HG02943 (cell line): ENCODE data around the gene LRRC28.

Experiments
- ATAC-seq: cut with Tn5 transposase; IDR thresholded peaks from one replicate; pipeline ENCODE4 v1.9.1; 2021; ENCODE audit warnings: mild to moderate bottlenecking, low read depth, moderate library complexity; ENCODE audit not compliant: unreplicated experiment

LRRC28 gene

DNA sequence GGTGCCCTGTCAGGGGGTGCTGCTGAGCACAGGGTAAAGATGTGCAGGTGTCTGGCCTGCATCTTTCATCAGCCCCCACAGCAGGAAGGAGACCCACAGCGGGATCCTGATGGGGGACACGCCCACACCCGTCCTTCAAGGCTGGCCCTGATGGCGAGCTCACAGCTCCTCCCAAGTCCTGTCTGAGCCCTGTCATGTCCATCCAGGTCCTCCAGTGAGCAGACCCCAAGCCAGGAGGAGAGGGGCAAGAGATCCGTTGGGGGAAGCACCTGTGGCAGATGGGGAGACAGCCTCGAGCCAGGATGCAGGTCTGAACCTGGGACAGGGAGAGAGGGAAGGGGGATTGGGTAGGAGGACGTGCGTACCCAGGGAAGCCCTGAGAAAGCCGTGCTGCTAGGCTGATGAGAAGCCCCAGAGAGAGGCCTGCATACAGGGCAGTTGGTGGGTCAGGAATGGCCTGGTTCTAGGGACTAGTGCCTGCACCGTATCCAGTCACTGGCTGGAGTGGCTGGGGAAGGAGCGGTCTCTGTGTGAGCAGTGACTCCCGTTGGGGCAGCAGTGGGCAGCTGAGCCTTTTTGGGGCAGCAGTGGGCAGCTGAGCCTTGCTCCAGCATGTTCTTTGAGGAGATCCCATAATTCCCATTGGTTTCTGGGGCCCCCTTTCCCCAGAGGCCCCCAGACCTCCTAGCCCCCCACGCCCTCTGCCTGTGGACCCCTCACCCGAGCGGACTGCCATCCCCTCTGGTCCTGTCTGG lies 181.2 kb downstream of the LRRC28 start:
- ATAC-seq = no peak

DNA sequence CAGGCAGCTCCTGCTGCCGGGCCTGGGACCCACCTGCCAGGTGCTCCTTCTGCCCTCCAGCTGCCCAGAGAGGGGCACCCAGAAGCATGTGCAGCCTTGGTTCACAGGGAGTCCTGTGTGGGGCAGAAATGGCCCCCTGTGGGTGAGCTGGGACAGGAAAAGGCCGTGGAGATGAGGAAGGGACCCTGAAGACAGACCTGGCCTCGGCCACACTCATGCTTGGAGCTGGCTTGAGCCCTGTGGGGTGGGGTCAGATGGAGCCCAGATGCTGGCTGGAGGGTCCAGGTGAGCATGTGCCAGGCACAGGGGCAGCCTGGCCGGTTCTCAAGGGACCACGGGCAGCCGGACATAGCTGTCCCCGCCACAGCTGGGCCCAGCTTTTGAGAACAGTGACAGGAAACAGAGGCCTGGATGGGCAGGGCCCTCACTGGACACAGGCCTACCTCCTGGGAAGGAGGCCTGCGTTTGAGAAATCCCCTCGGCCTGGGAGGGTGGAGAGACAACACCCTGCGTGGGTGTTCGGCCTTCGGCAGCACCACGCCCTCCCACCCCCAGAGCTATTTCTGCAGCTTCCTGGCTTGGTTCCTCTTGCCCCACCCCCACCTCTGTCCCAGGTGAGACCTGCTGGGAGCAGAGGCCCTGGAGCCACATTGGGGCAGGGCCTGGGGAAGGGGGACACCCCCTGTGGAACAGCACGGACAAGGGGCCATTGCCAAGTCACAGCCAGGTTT lies 181.9 kb downstream of the LRRC28 start:
- ATAC-seq = no peak

DNA sequence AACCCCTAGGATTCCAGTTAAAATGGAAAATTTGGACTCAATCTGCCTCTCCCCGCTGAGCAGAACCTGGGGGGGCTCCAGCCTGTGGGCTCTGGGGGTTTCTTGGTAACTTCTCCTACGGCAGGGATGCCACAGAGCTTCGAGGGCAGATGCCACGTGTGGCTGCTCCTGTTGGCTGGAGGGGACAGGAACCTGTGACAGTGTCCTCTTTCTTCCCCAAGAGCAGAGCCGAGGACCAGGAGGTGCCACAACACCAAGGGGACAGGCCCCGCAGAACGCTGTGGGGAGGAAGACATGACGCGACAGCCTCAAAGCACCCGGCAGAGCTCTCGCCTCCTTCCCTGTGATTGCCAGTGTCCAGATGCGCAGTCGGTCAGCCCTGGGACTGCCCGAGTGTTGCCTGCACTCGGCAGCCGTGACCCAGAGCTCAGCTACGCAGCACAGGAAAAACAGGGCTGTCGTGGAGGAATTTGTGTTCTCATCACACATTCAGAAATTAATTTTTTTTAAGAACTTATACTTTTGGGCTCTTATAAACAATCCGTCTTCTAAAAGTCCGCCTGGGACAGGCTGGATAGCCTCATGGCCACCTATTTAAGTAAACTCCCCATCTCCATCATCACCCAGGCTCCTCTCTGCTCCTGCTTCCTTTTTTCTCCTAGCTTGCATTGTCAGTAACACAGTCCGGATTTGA lies 182.6 kb downstream of the LRRC28 start:
- no peak for ATAC-seq

DNA sequence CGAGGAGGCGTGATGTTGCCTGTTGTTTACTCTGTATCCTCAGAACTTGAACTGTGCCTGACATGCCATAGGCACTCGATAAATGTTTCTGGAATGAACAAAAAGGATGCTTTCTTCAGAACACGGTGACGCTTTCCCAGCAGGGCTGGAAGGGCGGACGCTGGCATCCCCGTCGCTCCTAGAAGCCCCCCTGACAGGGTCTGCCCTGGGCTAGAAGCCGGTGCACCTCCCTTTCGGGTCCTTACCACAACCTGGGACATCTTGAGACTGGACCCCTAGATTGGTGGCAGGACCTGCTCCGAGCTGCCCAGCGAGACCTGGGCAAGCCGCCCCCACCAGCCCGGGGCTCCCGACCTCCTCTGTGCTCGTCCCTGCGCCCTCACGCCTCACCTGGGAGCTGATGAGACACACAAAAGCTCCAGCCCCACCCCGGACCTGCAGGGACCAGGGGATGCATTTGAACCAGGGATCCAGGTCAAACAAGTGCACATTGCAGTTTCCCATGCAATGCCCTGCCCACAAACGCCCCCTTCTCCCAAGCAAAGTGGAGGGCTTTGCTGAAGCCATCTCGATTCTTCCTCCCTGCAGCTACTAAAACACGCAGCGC lies 183.3 kb downstream of the LRRC28 start:
- ATAC-seq = no peak

DNA sequence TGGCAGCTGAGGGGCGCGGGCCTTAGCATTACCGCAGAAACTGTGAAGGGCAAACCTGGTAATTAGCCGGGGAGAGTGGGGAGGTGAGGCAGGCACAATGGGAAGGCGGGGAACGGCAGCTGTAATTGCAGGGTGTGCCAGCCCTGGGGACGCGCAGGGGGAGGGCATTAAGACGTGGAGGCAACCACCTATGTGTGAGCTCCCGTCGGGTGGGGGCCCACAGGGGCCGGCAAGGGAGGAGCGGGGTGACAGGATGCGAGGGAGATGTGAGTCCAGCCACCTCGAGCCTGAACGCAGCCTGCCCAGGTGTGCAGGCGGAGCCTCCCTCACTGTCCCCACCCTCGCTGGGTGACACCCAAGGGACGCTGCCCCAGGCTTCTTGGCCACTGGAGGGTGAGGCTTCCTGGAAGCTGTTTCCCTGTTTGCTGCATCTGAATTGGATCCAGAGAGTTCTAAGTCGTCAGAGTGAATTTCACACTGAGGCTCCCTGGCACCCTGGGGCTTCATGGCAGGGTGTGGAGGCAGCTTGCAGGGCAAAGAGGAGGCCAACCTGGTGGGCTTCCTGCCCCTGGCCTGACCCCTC lies 183.9 kb downstream of the LRRC28 start:
- no peak for ATAC-seq

DNA sequence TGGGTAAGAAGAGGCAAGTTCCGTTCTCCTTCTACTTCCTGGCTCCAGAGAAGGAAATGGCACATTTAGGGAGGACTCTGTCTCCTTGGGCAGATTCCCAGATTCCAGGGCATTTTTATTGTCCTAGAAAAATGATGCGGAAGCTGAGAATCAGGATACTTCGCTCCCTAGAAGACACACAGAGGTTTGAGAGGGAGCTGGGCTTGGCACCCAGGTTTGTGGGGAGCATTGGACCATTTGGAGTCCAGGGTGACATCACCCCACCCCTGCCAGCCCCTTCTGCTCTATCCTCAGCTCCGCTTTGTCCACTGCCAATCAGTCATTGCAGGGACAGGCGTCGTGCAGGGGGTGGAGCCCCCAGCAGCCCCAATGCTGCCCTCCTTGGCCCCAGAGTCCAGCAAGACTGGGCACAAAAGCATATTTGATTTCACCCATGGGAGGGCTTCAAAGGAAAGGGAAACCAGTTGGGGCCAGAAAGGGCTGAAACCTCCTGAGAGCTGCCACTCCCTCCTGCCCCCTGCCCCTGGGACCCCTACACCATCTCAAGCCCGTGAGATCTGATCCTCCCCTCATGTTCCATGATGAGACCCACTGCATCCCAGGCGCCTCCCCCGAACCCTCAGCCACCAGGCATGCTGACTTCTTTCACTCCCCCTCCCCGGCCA lies 184.7 kb downstream of the LRRC28 start:
- no peak for ATAC-seq

DNA sequence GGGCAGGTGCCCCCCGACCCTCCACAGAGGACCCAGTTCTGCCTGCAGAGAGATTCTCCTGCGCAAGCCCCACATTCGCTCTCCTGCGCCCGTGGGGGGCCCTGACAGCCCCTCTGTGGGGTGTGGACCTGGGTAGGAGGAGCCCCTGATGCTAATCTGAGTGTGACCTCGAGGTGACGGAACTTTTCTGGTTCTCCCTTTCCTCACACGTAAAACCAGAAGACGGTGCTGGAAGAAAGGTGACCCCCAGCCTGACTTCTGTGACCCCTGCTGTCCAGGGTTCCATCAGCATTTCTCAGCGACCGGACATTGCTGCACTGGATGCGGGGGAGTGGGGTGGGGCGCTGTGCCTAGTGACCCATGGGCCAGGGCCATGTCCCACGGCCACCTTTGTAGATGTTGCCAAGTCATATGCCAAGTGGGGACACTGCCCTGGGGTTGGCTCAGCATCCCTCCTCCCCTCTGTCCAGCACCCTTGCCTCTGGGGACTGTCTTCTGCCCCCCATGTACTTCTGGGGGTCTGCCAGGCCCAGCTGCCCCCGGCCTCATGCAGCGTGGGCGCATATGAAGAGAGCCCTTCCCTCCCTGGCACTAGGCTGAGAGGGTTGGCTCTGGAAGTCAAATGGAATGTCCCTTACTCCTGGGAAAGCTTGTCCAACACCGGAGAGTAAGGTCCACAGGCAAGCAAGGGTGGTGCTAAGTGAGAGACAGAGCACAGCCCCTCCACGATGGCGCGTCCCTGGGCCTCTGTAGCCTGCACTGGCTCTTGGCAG lies 185.4 kb downstream of the LRRC28 start:
- no peak for ATAC-seq

DNA sequence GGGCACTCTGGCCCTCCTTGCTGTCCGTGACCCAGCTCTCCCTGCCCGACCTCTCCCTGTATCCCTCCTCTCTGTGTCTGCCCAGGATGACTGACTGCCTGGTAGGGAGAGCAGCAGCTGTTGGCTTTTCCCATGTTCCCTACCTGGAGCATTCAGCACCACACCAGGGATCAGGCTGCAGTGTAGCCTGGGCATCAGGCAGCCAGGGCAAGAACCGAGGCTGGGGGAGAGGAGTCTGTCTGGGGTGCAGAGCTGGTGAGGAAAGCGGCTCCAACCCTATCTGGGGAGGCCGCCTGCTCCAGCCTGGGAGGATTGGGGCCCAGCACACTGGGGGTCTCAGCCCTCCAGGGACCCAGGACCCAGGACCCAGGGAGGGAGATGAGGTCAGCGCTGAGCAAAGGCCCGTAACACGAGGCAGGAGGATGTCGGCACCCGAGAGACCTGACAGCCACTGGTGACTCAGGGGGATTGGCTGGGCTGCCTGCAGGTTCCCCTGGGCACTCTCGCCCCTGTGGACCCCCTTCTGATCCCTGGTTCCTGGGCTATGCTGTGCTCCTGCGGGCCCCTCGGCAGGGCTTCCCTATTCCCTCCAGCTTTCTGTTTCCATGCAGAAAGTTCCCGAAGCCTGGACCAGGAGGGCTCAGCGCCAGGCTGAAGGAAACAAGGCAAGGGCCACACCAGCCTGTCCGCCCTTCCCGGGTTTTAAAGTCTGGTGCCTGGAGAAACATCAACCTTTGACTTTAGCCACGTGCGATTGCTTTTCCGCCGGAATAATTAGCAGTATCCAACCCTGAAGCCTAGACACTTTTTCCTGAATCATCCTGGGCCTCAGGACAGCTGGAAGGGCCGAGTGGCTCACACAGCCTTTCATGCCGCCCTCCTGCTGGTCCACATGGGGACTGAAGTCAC lies 186.3 kb downstream of the LRRC28 start:
- no peak for ATAC-seq

DNA sequence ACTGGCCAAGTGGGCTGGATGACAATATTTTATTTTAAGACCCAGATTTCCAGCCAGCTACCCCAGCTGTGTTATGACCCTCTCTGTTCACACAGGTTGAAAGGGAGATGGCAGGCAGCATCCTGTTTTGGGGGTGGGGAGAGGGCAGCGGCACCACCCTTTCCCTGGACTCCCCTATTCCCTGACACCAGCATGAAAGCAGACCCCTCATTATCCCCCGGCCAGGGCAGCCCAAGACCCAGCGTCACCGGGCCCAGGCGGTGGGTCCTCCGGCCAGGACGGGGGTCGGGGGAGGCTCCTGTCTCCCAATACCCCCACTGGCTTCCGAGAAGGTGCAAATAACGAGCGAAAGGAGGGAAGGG lies 186.9 kb downstream of the LRRC28 start:
- ATAC-seq = no peak

DNA sequence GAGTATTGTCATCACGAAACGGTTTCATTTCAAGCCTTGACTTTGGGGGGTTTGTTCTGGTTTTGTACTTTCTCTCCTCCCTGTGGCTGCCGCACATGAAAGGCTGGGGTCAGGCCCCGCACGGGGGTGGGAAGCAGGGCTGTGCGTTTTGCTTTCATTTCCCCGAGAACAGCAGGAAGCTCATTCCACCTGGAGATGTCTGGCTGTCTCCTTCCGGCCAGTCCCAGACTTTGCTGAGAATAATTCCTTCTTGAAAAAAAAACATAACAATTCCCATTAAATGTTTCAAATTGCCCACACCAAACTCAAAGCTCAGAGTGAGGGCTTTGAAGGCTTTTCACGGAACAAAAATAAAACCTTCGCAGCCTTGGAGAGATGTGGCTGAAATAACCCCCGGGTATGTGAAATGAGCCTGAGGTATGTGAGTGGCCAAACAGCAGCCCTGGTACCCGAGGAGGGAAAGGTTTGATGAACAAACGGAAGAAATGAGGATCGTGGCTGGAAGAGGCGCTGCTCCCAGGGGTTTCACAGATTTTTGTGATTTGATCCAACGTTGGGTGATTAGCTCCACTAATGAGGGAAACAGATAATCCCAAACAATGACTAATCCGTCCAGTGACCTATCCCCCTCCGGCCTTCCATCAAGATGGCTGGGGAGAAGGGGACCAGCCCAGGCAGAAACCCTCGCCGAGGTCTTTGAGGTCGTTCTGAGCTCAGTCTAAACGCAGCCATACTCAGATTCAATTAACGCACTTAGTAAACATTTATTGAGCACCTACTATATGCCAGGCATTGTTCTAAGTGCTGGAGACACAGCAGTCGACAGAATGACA lies 187.6 kb downstream of the LRRC28 start:
- no peak for ATAC-seq

DNA sequence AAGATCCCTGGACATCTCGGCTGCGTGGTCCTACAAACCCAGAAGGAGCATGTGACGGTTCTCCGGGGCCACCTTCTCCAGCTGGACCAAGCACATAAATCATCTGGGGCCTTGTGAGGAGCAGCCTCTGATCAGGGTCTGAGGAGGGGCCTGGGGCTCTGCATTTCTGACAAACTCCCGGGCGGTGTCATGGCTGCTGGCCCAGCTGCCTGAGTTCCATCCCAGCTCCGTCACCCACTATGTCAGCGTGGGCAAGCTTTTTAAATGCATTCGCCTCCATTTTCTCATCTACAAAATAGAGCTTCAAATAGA lies 188.2 kb downstream of the LRRC28 start:
- no peak for ATAC-seq

DNA sequence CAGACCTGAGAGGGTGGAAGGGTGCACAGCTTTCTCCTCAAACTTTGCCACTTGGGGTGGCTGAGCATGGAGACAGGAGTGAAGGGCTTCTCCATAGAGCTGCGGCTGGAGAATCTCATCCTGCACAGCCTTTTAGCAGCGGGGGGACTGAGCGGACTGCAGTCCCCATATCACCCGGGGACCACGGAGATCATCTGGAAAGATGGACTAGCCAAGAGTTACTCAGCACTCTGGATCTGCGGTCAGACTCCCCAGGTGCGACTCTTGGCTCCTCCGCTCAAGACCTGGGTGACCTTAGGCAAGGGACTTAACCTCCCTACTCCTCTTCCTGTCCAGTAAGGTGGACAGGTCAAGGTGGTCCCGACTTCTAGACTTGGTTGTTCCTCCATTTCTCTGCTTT lies 188.7 kb downstream of the LRRC28 start:
- no peak for ATAC-seq
